AG04449 (cell line): ENCODE results near the gene SSTR3.
"Not testable (repeated sequence)": the region's sequence is repeated elsewhere in the genome, so short reads cannot be mapped to it uniquely, and the experiment has no call there.

Source experiments
- CTCF ChIA-PET: fragments of 350-600 bp; formaldehyde crosslinking; extraction: SDS; loops from one replicate; lab custom pipeline; 2021; ENCODE audit warnings: antibody characterized with exemption; lab: Yijun Ruan, JAX
- POLR2A ChIA-PET: fragments of 400-600, 350-600 bp; formaldehyde crosslinking; extraction: SDS; loops from one replicate; lab custom pipeline; 2020; ENCODE audit warnings: antibody characterized with exemption, inconsistent platforms; lab: Yijun Ruan, JAX
- DNase-seq: peaks from one replicate; pipeline ENCODE4 v3.0.0-alpha.2; 2010; ENCODE audit warnings: low read depth, low spot score
- H3K4me3 ChIP-seq: 2 replicates; pipeline ENCODE4 v1.5.1; 2011; ENCODE audit warnings: low read depth, mild to moderate bottlenecking, control low read depth, low read length
- CTCF ChIP-seq: IDR thresholded peaks from one replicate; pipeline ENCODE4 v1.5.1; 2011; ENCODE audit warnings: mild to moderate bottlenecking, moderate library complexity, low read length, control low read depth, inconsistent platforms; ENCODE audit not compliant: insufficient read depth; ENCODE audit errors: missing control alignments

Gene SSTR3

GRCh38 chr22:37253126-37253660 is 40.9 kb upstream of the SSTR3 start:
- POLR2A ChIA-PET = no interaction called here

GRCh38 chr22:37251836-37252235 is 39.6 kb upstream of the SSTR3 start:
- DNase-seq, POLR2A ChIA-PET, H3K4me3 ChIP-seq: not testable (repeated sequence)
- CTCF ChIA-PET = interaction anchor here (1.6 to 6.8 kb wide), 3 partner anchors 9 to 52 kb away, joined by 4 to 81 read pairs (median 6); no protein-coding TSS in a partner anchor

More at GRCh38 chr22:37253126-37253660, 40.9 kb upstream of the SSTR3 start:
- no peak overlapping the region for H3K4me3 ChIP-seq
- no peak for DNase-seq
- no peak for TF ChIP-seq CTCF
- CTCF ChIA-PET = interaction anchor here (1.6 to 6.8 kb wide), 3 partner anchors 8 to 54 kb away, joined by 4 to 81 read pairs (median 6); no protein-coding TSS in a partner anchor

- ChIA-PET CTCF (interaction anchor here (1.5 to 6.8 kb wide), 3 partner anchors 11 to 50 kb away, joined by 5 to 81 read pairs (median 8); no protein-coding TSS in a partner anchor), POLR2A (no interaction called here)
- no peak overlapping the region for H3K4me3 ChIP-seq
- no peak for DNase-seq
- no peak for TF ChIP-seq CTCF
Measured at GRCh38 chr22:37249986-37250385, 37.7 kb upstream of the SSTR3 start.

GRCh38 chr22:37248251-37248650 is 36.0 kb upstream of the SSTR3 start:
- ChIA-PET POLR2A (interaction anchor here (0.6 kb wide), 1 partner anchor 606 kb away, joined by 3 read pairs; no protein-coding TSS in a partner anchor), CTCF (interaction anchor here (1.4 to 6.8 kb wide), 2 partner anchors 13 to 18 kb away, joined by 3 to 81 read pairs; no protein-coding TSS in a partner anchor)
- H3K4me3 ChIP-seq = no peak overlapping the region
- DNase-seq = no peak
- TF ChIP-seq CTCF = no peak

GRCh38 chr22:37245740-37246139 is 33.5 kb upstream of the SSTR3 start:
- no peak overlapping the region for H3K4me3 ChIP-seq
- no peak for TF ChIP-seq CTCF
- no peak for DNase-seq
- POLR2A ChIA-PET = no interaction called here
- CTCF ChIA-PET = interaction anchor here (1.2 to 10.1 kb wide), 4 partner anchors 15 to 212 kb away, joined by 3 to 162 read pairs (median 8); no protein-coding TSS in a partner anchor

GRCh38 chr22:37244922-37245722 is 32.8 kb upstream of the SSTR3 start:
- TF ChIP-seq CTCF = no peak
- CTCF ChIA-PET = interaction anchor here (1.0 to 10.1 kb wide), 6 partner anchors 15 to 212 kb away, joined by 3 to 162 read pairs (median 8); no protein-coding TSS in a partner anchor
- POLR2A ChIA-PET = no interaction called here
- DNase-seq = no peak
- no peak overlapping the region for H3K4me3 ChIP-seq
